Measurements from ENCODE around the gene PPP1R3G. TPM values are rescaled to one million over a fixed set of nuclear protein-coding genes. Genes with fewer than 3 reads are reported as not detected.
A peak's percentile ranks its signal among the peaks of the same experiment; 100 is the strongest.
"Not testable (repeated sequence)": the region's sequence is repeated elsewhere in the genome, so short reads cannot be mapped to it uniquely, and the experiment has no call there.

Gene PPP1R3G
- total and polyA plus RNA-seq, 2 donors, result 0.75 to 1.5 TPM

DNA sequence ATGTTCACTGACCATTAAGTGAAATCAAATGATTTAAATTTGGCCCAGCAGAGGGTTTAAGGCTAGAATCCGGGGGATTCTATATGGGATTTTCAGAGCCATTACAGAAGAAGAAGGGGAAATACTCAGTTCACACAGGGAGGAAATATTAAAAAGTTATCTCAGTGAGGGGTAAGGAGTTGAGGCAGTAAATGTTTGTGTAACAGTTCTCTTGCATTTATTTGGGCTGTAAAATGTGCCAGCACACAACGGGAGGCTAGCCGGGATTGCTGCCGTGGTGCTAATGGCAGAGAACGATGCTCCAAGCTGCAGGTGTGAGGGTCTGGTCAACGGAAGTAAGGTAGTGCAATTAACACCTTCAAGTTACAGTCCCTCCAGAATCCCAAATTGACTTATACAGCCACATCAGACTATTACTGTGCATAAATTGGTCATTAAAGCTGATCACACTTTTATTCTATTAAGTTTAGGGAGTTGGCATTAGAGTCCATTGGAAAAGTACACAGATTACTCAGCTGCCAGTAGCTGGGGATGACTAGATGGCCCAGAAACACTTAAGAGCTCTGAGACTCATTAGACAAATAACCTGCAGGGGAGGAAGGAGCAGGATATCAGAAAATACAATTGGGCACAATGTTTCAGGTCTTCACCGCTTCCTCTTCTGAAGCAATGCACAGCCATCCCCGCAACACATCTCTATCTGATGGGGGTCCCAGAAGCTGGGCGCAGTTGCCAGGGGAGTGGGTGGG, 31.3 kb downstream of the PPP1R3G start:
- Histone ChIP-seq H3K36me3 (ENCODE audit: control insufficient read depth in 2 of 2, insufficient read depth in 2 of 2, low read length in 1 of 2) (peaks cover 0 to 2% of the 10 kb centered on the region in 2 donors), H3K4me1 (ENCODE audit: control insufficient read depth in 2 of 2, insufficient read depth in 2 of 2, low read length in 2 of 2) (no peaks in the 10 kb centered on the region), H3K9me3 (ENCODE audit: control insufficient read depth in 2 of 2, insufficient read depth in 1 of 2, low read length in 1 of 2) (no peaks in the 10 kb centered on the region), H3K27me3 (ENCODE audit: control insufficient read depth in 2 of 2, insufficient read depth in 1 of 2, low read length in 1 of 2) (no peaks in the 10 kb centered on the region), H3K27ac (ENCODE audit: low read depth in 1 of 2, low read length in 1 of 2) (no peak overlapping the region), H3K4me3 (ENCODE audit: low read length in 2 of 2) (no peak overlapping the region)
- 97% methylated on average over 9 of the region's 9 CpGs for WGBS
- DNase-seq (ENCODE audit: low read depth in 6 of 9, low spot score in 9 of 9), result no peak

DNA sequence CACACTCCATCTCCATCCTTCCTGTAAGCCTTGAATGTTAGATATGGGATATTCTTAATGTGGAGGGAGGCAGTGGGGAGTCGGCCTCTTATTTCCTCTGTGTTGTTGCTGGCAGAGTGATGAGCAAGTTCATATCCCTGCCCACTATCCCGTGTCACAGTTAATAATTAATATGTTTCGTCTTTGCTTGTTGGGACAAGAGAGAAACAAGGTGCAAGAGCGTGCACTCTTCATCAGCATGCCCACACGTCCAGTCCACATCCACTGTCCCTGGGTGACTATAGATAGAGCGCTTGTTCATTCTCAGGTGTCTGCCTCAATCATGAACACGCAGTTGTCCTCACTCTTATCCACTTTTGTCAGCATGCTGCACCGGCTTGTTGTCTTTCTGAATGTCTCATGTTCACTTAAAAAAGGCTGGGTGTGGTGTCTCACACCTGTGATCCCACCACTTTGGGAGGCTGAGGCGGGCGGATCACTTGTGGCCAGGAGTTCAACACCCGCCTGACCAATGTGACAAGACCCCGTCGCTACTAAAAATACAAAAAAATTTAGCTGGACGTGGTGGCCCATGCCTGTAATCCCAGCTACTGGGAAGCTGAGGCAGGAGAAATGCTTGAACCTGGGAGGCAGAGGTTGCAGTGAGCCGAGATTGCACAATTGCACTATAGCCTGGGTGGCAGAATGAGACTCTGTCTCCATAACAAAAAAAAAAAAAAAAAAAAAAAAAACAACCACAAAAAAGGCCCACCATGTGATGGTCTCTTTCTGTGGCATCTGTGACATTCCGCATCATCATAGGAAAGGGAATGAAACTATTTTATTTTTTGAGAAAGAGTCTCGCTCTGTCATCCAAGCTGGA, 34.2 kb downstream of the PPP1R3G start:
- 97% methylated on average over 17 of the region's 17 CpGs for WGBS
- Histone ChIP-seq H3K27ac (ENCODE audit: low read depth in 1 of 2, low read length in 1 of 2) (no peak overlapping the region), H3K4me1 (ENCODE audit: control insufficient read depth in 2 of 2, insufficient read depth in 2 of 2, low read length in 2 of 2) (peaks cover 0 to 2% of the 10 kb centered on the region in 2 donors), H3K36me3 (ENCODE audit: control insufficient read depth in 2 of 2, insufficient read depth in 2 of 2, low read length in 1 of 2) (no peaks in the 10 kb centered on the region), H3K4me3 (ENCODE audit: low read length in 2 of 2) (no peak overlapping the region), H3K27me3 (ENCODE audit: control insufficient read depth in 2 of 2, insufficient read depth in 1 of 2, low read length in 1 of 2) (no peaks in the 10 kb centered on the region), H3K9me3 (ENCODE audit: control insufficient read depth in 2 of 2, insufficient read depth in 1 of 2, low read length in 1 of 2) (no peaks in the 10 kb centered on the region)
- no peak for DNase-seq (ENCODE audit: low read depth in 6 of 9, low spot score in 9 of 9)

GRCh38 chr6:5120011-5120410, 34.9 kb downstream of the PPP1R3G start:
- WGBS, result 86% methylated on average over 10 of the region's 10 CpGs
- H3K4me3 ChIP-seq (ENCODE audit: low read length in 2 of 2), result no peak overlapping the region
- no peaks in the 10 kb centered on the region for H3K9me3 ChIP-seq (ENCODE audit: control insufficient read depth in 2 of 2, insufficient read depth in 1 of 2, low read length in 1 of 2)
- DNase-seq (ENCODE audit: low read depth in 6 of 9, low spot score in 9 of 9), result no peak
- H3K4me1 ChIP-seq (ENCODE audit: control insufficient read depth in 2 of 2, insufficient read depth in 2 of 2, low read length in 2 of 2), result peaks cover 0 to 2% of the 10 kb centered on the region in 2 donors
- H3K27ac ChIP-seq (ENCODE audit: low read depth in 1 of 2, low read length in 1 of 2), result no peak overlapping the region
- H3K36me3 ChIP-seq (ENCODE audit: control insufficient read depth in 2 of 2, insufficient read depth in 2 of 2, low read length in 1 of 2), result no peaks in the 10 kb centered on the region
- H3K27me3 ChIP-seq (ENCODE audit: control insufficient read depth in 2 of 2, insufficient read depth in 1 of 2, low read length in 1 of 2), result no peaks in the 10 kb centered on the region

DNA sequence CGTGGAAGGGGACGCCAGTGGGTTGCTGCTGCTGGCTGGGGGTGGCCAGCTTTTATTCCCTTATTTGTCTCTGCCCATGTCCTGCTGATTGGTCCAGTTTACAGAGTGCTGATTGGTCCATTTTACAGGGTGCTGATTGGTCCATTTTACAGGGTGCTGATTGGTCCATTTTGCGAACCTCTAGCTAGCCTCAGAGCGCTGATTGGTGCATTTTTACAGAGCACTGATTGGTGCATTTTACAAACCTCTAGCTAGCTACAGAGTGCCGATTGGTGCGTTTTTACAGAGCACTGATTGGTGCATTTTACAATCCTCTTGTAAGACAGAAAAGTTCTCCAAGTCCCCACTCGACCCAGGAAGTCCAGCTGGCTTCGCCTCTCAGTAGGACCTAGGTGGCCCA, 35.4 kb downstream of the PPP1R3G start:
- H3K4me1 ChIP-seq (ENCODE audit: control insufficient read depth in 2 of 2, insufficient read depth in 2 of 2, low read length in 2 of 2); H3K27ac ChIP-seq (ENCODE audit: low read depth in 1 of 2, low read length in 1 of 2); DNase-seq (ENCODE audit: low read depth in 6 of 9, low spot score in 9 of 9); H3K27me3 ChIP-seq (ENCODE audit: control insufficient read depth in 2 of 2, insufficient read depth in 1 of 2, low read length in 1 of 2); H3K36me3 ChIP-seq (ENCODE audit: control insufficient read depth in 2 of 2, insufficient read depth in 2 of 2, low read length in 1 of 2); H3K9me3 ChIP-seq (ENCODE audit: control insufficient read depth in 2 of 2, insufficient read depth in 1 of 2, low read length in 1 of 2); H3K4me3 ChIP-seq (ENCODE audit: low read length in 2 of 2): not testable (repeated sequence)
- 97% methylated on average over 8 of the region's 8 CpGs for WGBS

DNA sequence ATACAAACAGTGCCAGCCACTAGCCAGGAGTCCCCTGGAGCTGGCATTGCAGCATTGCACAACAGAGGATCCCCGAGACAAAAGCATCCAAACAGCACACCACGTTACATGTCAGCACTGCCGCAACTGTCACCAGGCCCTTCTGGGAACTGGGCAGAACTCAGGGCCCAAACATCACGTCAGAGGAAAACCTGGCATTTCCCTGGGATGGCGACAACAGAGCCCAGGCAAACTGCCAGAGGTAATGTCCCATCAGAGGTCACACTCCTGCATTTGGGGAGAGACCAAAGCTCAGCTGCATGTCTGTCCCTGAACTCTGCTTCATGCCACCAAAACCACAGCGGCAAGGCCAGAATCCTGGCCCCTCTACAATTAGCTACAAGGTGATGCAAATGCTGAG, 36.3 kb downstream of the PPP1R3G start:
- H3K4me3 ChIP-seq (ENCODE audit: low read length in 2 of 2), result no peak overlapping the region
- H3K27ac ChIP-seq (ENCODE audit: low read depth in 1 of 2, low read length in 1 of 2), result no peak overlapping the region
- H3K9me3 ChIP-seq (ENCODE audit: control insufficient read depth in 2 of 2, insufficient read depth in 1 of 2, low read length in 1 of 2), result no peaks in the 10 kb centered on the region
- 89% methylated on average over 6 of the region's 6 CpGs for WGBS
- no peaks in the 10 kb centered on the region for H3K27me3 ChIP-seq (ENCODE audit: control insufficient read depth in 2 of 2, insufficient read depth in 1 of 2, low read length in 1 of 2)
- H3K4me1 ChIP-seq (ENCODE audit: control insufficient read depth in 2 of 2, insufficient read depth in 2 of 2, low read length in 2 of 2), result peaks cover 0 to 2% of the 10 kb centered on the region in 2 donors
- H3K36me3 ChIP-seq (ENCODE audit: control insufficient read depth in 2 of 2, insufficient read depth in 2 of 2, low read length in 1 of 2), result no peaks in the 10 kb centered on the region
- no peak for DNase-seq (ENCODE audit: low read depth in 6 of 9, low spot score in 9 of 9)

- Histone ChIP-seq H3K27ac (ENCODE audit: low read depth in 1 of 2, low read length in 1 of 2) (no peak overlapping the region), H3K27me3 (ENCODE audit: control insufficient read depth in 2 of 2, insufficient read depth in 1 of 2, low read length in 1 of 2) (no peaks in the 10 kb centered on the region), H3K9me3 (ENCODE audit: control insufficient read depth in 2 of 2, insufficient read depth in 1 of 2, low read length in 1 of 2) (no peaks in the 10 kb centered on the region), H3K4me3 (ENCODE audit: low read length in 2 of 2) (no peak overlapping the region), H3K36me3 (ENCODE audit: control insufficient read depth in 2 of 2, insufficient read depth in 2 of 2, low read length in 1 of 2) (no peaks in the 10 kb centered on the region), H3K4me1 (ENCODE audit: control insufficient read depth in 2 of 2, insufficient read depth in 2 of 2, low read length in 2 of 2) (peaks cover 0 to 2% of the 10 kb centered on the region in 2 donors)
- DNase-seq (ENCODE audit: low read depth in 6 of 9, low spot score in 9 of 9), result no peak
- 97% methylated on average over 7 of the region's 7 CpGs for WGBS
Observed at GRCh38 chr6:5121956-5122355, 36.8 kb downstream of the PPP1R3G start.

GRCh38 chr6:5122504-5123112, 37.5 kb downstream of the PPP1R3G start:
- H3K36me3 ChIP-seq (ENCODE audit: control insufficient read depth in 2 of 2, insufficient read depth in 2 of 2, low read length in 1 of 2), result no peaks in the 10 kb centered on the region
- H3K27ac ChIP-seq (ENCODE audit: low read depth in 1 of 2, low read length in 1 of 2), result no peak overlapping the region
- H3K9me3 ChIP-seq (ENCODE audit: control insufficient read depth in 2 of 2, insufficient read depth in 1 of 2, low read length in 1 of 2), result no peaks in the 10 kb centered on the region
- WGBS, result 94% methylated on average over 18 of the region's 18 CpGs
- H3K4me1 ChIP-seq (ENCODE audit: control insufficient read depth in 2 of 2, insufficient read depth in 2 of 2, low read length in 2 of 2), result peaks cover 0 to 2% of the 10 kb centered on the region in 2 donors
- H3K4me3 ChIP-seq (ENCODE audit: low read length in 2 of 2), result no peak overlapping the region
- no peak for DNase-seq (ENCODE audit: low read depth in 6 of 9, low spot score in 9 of 9)
- no peaks in the 10 kb centered on the region for H3K27me3 ChIP-seq (ENCODE audit: control insufficient read depth in 2 of 2, insufficient read depth in 1 of 2, low read length in 1 of 2)

GRCh38 chr6:5123296-5124143, 38.4 kb downstream of the PPP1R3G start:
- 95% methylated on average over 20 of the region's 20 CpGs for WGBS
- no peak overlapping the region for H3K27ac ChIP-seq (ENCODE audit: low read depth in 1 of 2, low read length in 1 of 2)

More at GRCh38 chr6:5123296-5124143, 38.4 kb downstream of the PPP1R3G start:
- H3K9me3 ChIP-seq (ENCODE audit: control insufficient read depth in 2 of 2, insufficient read depth in 1 of 2, low read length in 1 of 2), result no peaks in the 10 kb centered on the region
- H3K27me3 ChIP-seq (ENCODE audit: control insufficient read depth in 2 of 2, insufficient read depth in 1 of 2, low read length in 1 of 2), result no peaks in the 10 kb centered on the region
- no peak overlapping the region for H3K4me3 ChIP-seq (ENCODE audit: low read length in 2 of 2)
- peak in 2 of 9 donors; percentile 20 to 28 for DNase-seq (ENCODE audit: low read depth in 6 of 9, low spot score in 9 of 9)
- H3K4me1 ChIP-seq (ENCODE audit: control insufficient read depth in 2 of 2, insufficient read depth in 2 of 2, low read length in 2 of 2), result peaks cover 4 to 10% of the 10 kb centered on the region in 2 donors
- no peaks in the 10 kb centered on the region for H3K36me3 ChIP-seq (ENCODE audit: control insufficient read depth in 2 of 2, insufficient read depth in 2 of 2, low read length in 1 of 2)

All from thymus (tissue), 11 donors.